ENCODE measurements around the gene KAZN. TPM values are rescaled to one million over a fixed set of nuclear protein-coding genes. Genes with fewer than 3 reads are reported as not detected.

KAZN gene
- total RNA-seq, 1 donor, result 3.9 TPM

GRCh38 chr1:14973773-14974172, 375.3 kb downstream of the KAZN start:
- TF ChIP-seq, protein P1, sequence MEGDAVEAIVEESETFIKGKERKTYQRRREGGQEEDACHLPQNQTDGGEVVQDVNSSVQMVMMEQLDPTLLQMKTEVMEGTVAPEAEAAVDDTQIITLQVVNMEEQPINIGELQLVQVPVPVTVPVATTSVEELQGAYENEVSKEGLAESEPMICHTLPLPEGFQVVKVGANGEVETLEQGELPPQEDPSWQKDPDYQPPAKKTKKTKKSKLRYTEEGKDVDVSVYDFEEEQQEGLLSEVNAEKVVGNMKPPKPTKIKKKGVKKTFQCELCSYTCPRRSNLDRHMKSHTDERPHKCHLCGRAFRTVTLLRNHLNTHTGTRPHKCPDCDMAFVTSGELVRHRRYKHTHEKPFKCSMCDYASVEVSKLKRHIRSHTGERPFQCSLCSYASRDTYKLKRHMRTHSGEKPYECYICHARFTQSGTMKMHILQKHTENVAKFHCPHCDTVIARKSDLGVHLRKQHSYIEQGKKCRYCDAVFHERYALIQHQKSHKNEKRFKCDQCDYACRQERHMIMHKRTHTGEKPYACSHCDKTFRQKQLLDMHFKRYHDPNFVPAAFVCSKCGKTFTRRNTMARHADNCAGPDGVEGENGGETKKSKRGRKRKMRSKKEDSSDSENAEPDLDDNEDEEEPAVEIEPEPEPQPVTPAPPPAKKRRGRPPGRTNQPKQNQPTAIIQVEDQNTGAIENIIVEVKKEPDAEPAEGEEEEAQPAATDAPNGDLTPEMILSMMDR (IDR thresholded peaks at IDR 0.05; ENCODE audit: insufficient read depth, low read length), result no peak
- DNase-seq (ENCODE audit: low read depth), result no peak
- no peak overlapping the region for H3K4me3 ChIP-seq (ENCODE audit: low read depth, low read length)

GRCh38 chr1:14974361-14974760, 375.9 kb downstream of the KAZN start:
- DNase-seq (ENCODE audit: low read depth), result no peak
- TF ChIP-seq, protein P1 (IDR thresholded peaks at IDR 0.05; ENCODE audit: insufficient read depth, low read length), result no peak
- H3K4me3 ChIP-seq (ENCODE audit: low read depth, low read length), result no peak overlapping the region

- no peak overlapping the region for H3K4me3 ChIP-seq (ENCODE audit: low read depth, low read length)
- TF ChIP-seq, protein P1 (IDR thresholded peaks at IDR 0.05; ENCODE audit: insufficient read depth, low read length), result no peak
- no peak for DNase-seq (ENCODE audit: low read depth)
Observed at GRCh38 chr1:14975119-14975518, 376.6 kb downstream of the KAZN start.

DNA sequence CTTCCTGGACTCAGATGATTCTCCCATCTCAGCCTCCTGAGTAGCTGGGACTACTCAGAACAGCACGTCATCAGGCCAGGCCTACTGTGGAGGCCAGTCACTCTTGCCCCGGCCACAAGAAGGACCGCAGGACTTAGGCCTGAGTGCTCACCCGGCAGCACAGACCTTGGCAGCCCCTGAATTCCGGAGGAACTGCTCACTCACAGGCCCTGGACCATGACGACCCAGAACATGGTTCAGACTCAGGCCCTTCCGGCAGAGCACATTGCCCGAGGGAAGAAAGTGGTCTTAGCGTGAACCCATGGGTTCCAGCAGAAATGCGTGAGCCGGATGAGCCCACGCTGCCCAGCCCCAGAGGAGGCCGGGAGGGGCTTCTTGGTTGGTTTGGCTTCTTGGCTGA, 377.8 kb downstream of the KAZN start:
- TF ChIP-seq, protein P1 (IDR thresholded peaks at IDR 0.05; ENCODE audit: insufficient read depth, low read length), result no peak
- no peak for DNase-seq (ENCODE audit: low read depth)
- H3K4me3 ChIP-seq (ENCODE audit: low read depth, low read length), result no peak overlapping the region

DNA sequence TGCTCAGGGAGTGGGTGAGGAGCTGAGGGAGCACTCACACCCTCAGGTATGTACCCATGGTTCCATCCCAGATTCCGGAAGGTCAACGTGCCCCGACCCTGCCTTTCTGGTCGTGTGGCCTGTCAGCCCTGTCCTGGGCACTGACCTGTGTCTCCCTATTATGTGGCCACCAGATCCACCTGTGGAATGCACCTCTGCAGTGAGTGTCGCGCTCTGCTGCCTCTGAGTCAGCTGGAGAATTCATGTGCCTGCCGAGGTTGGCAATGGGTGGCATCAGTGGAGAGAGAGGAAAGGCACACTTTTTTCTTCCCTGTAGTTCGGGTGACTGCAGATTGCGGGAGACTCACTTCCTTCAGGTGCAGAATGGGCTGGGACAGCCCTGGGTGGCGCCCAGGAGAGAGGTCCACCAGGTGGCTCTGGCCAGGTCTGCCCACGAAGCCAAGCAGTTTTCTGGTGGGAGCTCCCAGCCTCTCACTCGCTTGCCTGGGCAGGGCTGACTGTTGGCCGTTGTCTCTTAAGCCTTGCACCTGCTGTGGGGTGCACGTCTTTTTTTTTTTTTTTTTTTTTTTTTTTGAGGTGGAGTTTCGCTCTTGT, 378.9 kb downstream of the KAZN start:
- no peak overlapping the region for H3K4me3 ChIP-seq (ENCODE audit: low read depth, low read length)
- TF ChIP-seq, protein P1 (IDR thresholded peaks at IDR 0.05; ENCODE audit: insufficient read depth, low read length), result no peak
- DNase-seq (ENCODE audit: low read depth), result no peak

GRCh38 chr1:14980621-14981218, 382.2 kb downstream of the KAZN start:
- TF ChIP-seq, protein P1 (IDR thresholded peaks at IDR 0.05; ENCODE audit: insufficient read depth, low read length), result no peak
- peak; percentile 14 for DNase-seq (ENCODE audit: low read depth)
- no peak overlapping the region for H3K4me3 ChIP-seq (ENCODE audit: low read depth, low read length)

DNA sequence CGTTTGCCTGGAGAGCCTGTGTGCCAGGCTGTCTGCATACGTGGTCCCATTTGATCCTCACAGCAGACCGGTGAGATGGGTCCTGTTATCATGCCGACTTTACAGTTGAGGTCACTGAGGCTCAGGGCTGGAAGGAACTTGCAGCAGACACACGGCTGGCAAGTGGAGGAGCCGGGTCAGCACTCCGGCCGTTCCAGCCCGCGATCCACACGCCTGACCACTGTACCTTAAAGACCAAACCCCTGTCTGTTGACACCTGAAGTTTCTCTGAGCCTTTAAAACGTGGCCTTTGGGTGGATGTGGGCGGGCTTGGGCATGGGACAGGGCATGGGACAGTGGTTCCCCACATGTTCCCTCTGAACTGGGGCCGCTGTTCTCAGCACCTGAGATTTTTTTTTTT, 383.5 kb downstream of the KAZN start:
- H3K4me3 ChIP-seq (ENCODE audit: low read depth, low read length), result no peak overlapping the region
- TF ChIP-seq, protein P1 (IDR thresholded peaks at IDR 0.05; ENCODE audit: insufficient read depth, low read length), result no peak
- DNase-seq (ENCODE audit: low read depth), result no peak

All from fibroblast of the aortic adventitia (primary cell).